ACC112 (cell line): ENCODE data around the gene GBP7.
A peak's percentile ranks its signal among the peaks of the same experiment; 100 is the strongest.
"Not testable (repeated sequence)": the region's sequence is repeated elsewhere in the genome, so short reads cannot be mapped to it uniquely, and the experiment has no call there.

Experiments used
- H2AFZ ChIP-seq: fragments of 200-600 bp; sonication (generic); one replicate; pipeline ENCODE4 v1.6.0; 2017; ENCODE audit warnings: antibody characterized with exemption, low read length; ENCODE audit not compliant: unreplicated experiment
- H3K27ac ChIP-seq: fragments of 200-600 bp; sonication (generic); 2 replicates; pipeline ENCODE4 v1.5.1; 2014; ENCODE audit warnings: low read depth, mild to moderate bottlenecking, antibody characterized with exemption, low read length, moderate library complexity
- H3K27me3 ChIP-seq: fragments of 200-600 bp; sonication (generic); 2 replicates; pipeline ENCODE4 v1.6.1; 2014; ENCODE audit warnings: mild to moderate bottlenecking, antibody characterized with exemption, low read length, moderate library complexity, mixed read lengths; ENCODE audit not compliant: insufficient read depth
- H3K36me3 ChIP-seq: fragments of 200-600 bp; sonication (generic); 2 replicates; pipeline ENCODE4 v1.6.1; 2016; ENCODE audit warnings: mild to moderate bottlenecking, antibody characterized with exemption, low read length, moderate library complexity, mixed read lengths; ENCODE audit not compliant: insufficient read depth
- H3K4me1 ChIP-seq: fragments of 200-600 bp; sonication (generic); one replicate; pipeline ENCODE4 v1.6.1; 2016; ENCODE audit warnings: low read length, mixed read lengths; ENCODE audit not compliant: insufficient read depth, unreplicated experiment, control insufficient read depth
- H3K4me3 ChIP-seq: fragments of 200-600 bp; sonication (generic); 2 replicates; pipeline ENCODE4 v1.5.1; 2014; ENCODE audit warnings: mild to moderate bottlenecking, low read depth, low read length
- H3K79me2 ChIP-seq: fragments of 200-600 bp; sonication (generic); one replicate; pipeline ENCODE4 v1.6.0; 2016; ENCODE audit warnings: low read length; ENCODE audit not compliant: control insufficient read depth, unreplicated experiment, insufficient read depth

The GBP7 gene

GRCh38 chr1:89143484-89143883 is 32.3 kb downstream of the GBP7 start:
- no peak overlapping the region for H3K27ac ChIP-seq
- no peaks in the 10 kb centered on the region for H3K4me1 ChIP-seq
- H2AFZ ChIP-seq = no peak overlapping the region
- H3K79me2 ChIP-seq = no peaks in the 10 kb centered on the region
- H3K4me3 ChIP-seq = no peak overlapping the region
- H3K27me3 ChIP-seq = peaks cover 7% of the 10 kb centered on the region; the same call in 1 of the 2 replicates
- no peaks in the 10 kb centered on the region for H3K36me3 ChIP-seq

- Histone ChIP-seq H3K36me3 (no peaks in the 10 kb centered on the region), H3K79me2 (no peaks in the 10 kb centered on the region), H3K4me1 (no peaks in the 10 kb centered on the region), H3K27ac (no peak overlapping the region), H3K27me3 (no peaks in the 10 kb centered on the region; the same call in 1 of the 2 replicates), H3K4me3 (no peak overlapping the region), H2AFZ (no peak overlapping the region)
Measured at GRCh38 chr1:89142160-89142559, 33.6 kb downstream of the GBP7 start.

GRCh38 chr1:89133747-89134146 is 42.1 kb downstream of the GBP7 start:
- H3K4me1 ChIP-seq = peaks cover 10% of the 10 kb centered on the region
- H2AFZ ChIP-seq = no peak overlapping the region
- H3K79me2 ChIP-seq = no peaks in the 10 kb centered on the region

GRCh38 chr1:89130716-89131115 is 45.1 kb downstream of the GBP7 start:
- Histone ChIP-seq H3K27ac (no peak overlapping the region), H2AFZ (no peak overlapping the region), H3K4me3 (no peak overlapping the region), H3K79me2 (no peaks in the 10 kb centered on the region), H3K27me3 (no peaks in the 10 kb centered on the region), H3K4me1 (peaks cover 15% of the 10 kb centered on the region), H3K36me3 (no peaks in the 10 kb centered on the region)

More at GRCh38 chr1:89133747-89134146, 42.1 kb downstream of the GBP7 start:
- no peak overlapping the region for H3K27ac ChIP-seq
- no peak overlapping the region for H3K4me3 ChIP-seq
- H3K36me3 ChIP-seq = no peaks in the 10 kb centered on the region
- peaks cover 7% of the 10 kb centered on the region; the same call in 1 of the 2 replicates for H3K27me3 ChIP-seq

- no peaks in the 10 kb centered on the region for H3K27me3 ChIP-seq
Measured at GRCh38 chr1:89129911-89130310, 45.9 kb downstream of the GBP7 start.

GRCh38 chr1:89128003-89128458 is 47.8 kb downstream of the GBP7 start:
- H3K4me3 ChIP-seq, H3K79me2 ChIP-seq, H3K27ac ChIP-seq, H2AFZ ChIP-seq, H3K27me3 ChIP-seq, H3K36me3 ChIP-seq: not testable (repeated sequence)
- H3K4me1 ChIP-seq = peaks cover 30% of the 10 kb centered on the region

More at GRCh38 chr1:89129911-89130310, 45.9 kb downstream of the GBP7 start:
- no peaks in the 10 kb centered on the region for H3K79me2 ChIP-seq
- H3K27ac ChIP-seq = no peak overlapping the region
- peak overlapping the region; percentile 93 for H2AFZ ChIP-seq
- H3K4me1 ChIP-seq = peaks cover 22% of the 10 kb centered on the region
- no peaks in the 10 kb centered on the region for H3K36me3 ChIP-seq
- H3K4me3 ChIP-seq = no peak overlapping the region

- peaks cover 30% of the 10 kb centered on the region for H3K4me1 ChIP-seq
- not testable (repeated sequence) for H3K36me3 ChIP-seq
Measured at GRCh38 chr1:89126602-89127565, 48.9 kb downstream of the GBP7 start.

GRCh38 chr1:89125913-89126580 is 49.8 kb downstream of the GBP7 start, which contains the start of gene GBP2:
Gene GBP2 (minus strand): TSS chr1:89126114. CDS start chr1:89121966, 4,148 bp downstream.
- Histone ChIP-seq H3K4me3 (peak within 1 kb of the TSS; percentile 74), H3K27ac (peak within 1 kb of the TSS; percentile 50)

More at GRCh38 chr1:89126602-89127565, 48.9 kb downstream of the GBP7 start:
- peak overlapping the region; percentile 50 for H3K27ac ChIP-seq
- not testable (repeated sequence) for H2AFZ ChIP-seq, H3K4me3 ChIP-seq, H3K79me2 ChIP-seq, H3K27me3 ChIP-seq

GRCh38 chr1:89125240-89125912 is 50.4 kb downstream of the GBP7 start:
- Histone ChIP-seq H3K79me2 (no peaks in the 10 kb centered on the region), H3K4me1 (peaks cover 30% of the 10 kb centered on the region), H2AFZ (peak overlapping the region; percentile 19), H3K27me3 (no peaks in the 10 kb centered on the region), H3K4me3 (peak overlapping the region; percentile 74), H3K36me3 (no peaks in the 10 kb centered on the region; the same call in 1 of the 2 replicates), H3K27ac (0 out of 2 replicates have a peak overlapping the region, but pooled peaks have one; percentile 5)

More at GRCh38 chr1:89125913-89126580, 49.8 kb downstream of the GBP7 start, which contains the start of gene GBP2:
- Histone ChIP-seq H2AFZ (peak within 1 kb of the TSS; percentile 19), H3K27me3 (no peaks in the 10 kb centered on the region), H3K79me2 (no peaks in the 10 kb centered on the region), H3K4me1 (peaks cover 30% of the 10 kb centered on the region), H3K36me3 (no peaks in the 10 kb centered on the region)

- H3K79me2 ChIP-seq = no peaks in the 10 kb centered on the region
- H3K27ac ChIP-seq = no peak overlapping the region
- H3K36me3 ChIP-seq = peaks cover 21% of the 10 kb centered on the region
- H3K27me3 ChIP-seq = no peaks in the 10 kb centered on the region
- no peak overlapping the region for H3K4me3 ChIP-seq
- H3K4me1 ChIP-seq = peaks cover 20% of the 10 kb centered on the region
- no peak overlapping the region for H2AFZ ChIP-seq
Measured at GRCh38 chr1:89121641-89122040, 54.2 kb downstream of the GBP7 start.
